MCF 10A (cell line): ENCODE measurements around the gene NUTM1. TPM values are rescaled to one million over a fixed set of nuclear protein-coding genes. Genes with fewer than 3 reads are reported as not detected.

Experiments used
- BruUV-seq: library from RNA; stranded (reverse); fragments of 400-500 nt; replicated peaks from 2 replicates; lab custom pipeline; 2021; lab: Mats Ljungman, UMichigan
- CTCF ChIA-PET: fragments of 300-600 bp; sonication (Branson Sonifier 250); formaldehyde crosslinking; extraction: SDS; loops from one replicate; lab custom pipeline; 2021; ENCODE audit warnings: antibody characterized with exemption, inconsistent platforms; lab: Yijun Ruan, JAX
- POLR2A ChIA-PET: fragments of 300-600, 350-650 bp; sonication (Branson Sonifier 250); formaldehyde crosslinking; extraction: SDS; loops from one replicate; lab custom pipeline; 2020; ENCODE audit warnings: antibody characterized with exemption, inconsistent platforms; lab: Yijun Ruan, JAX
- DNase-seq: peaks from one replicate; pipeline ENCODE4 v3.0.0-alpha.2; 2018; ENCODE audit not compliant: unreplicated experiment
- H3K27ac Mint-ChIP-seq: one replicate; pipeline ENCODE4 v1.8.0; 2022; ENCODE audit warnings: mild to moderate bottlenecking, low read depth, mixed read lengths; ENCODE audit not compliant: unreplicated experiment
- H3K27me3 Mint-ChIP-seq: one replicate; pipeline ENCODE4 v1.8.0; 2022; ENCODE audit warnings: mixed read lengths; ENCODE audit not compliant: insufficient read depth, unreplicated experiment
- H3K36me3 Mint-ChIP-seq: one replicate; pipeline ENCODE4 v1.8.0; 2022; ENCODE audit warnings: mild to moderate bottlenecking, moderate library complexity, mixed read lengths; ENCODE audit not compliant: insufficient read depth, unreplicated experiment
- H3K4me1 Mint-ChIP-seq: one replicate; pipeline ENCODE4 v1.8.0; 2022; ENCODE audit warnings: mixed read lengths; ENCODE audit not compliant: insufficient read depth, unreplicated experiment
- H3K4me3 Mint-ChIP-seq: one replicate; pipeline ENCODE4 v1.8.0; 2022; ENCODE audit warnings: mild to moderate bottlenecking, moderate library complexity, mixed read lengths; ENCODE audit not compliant: unreplicated experiment
- H3K9me3 Mint-ChIP-seq: one replicate; pipeline ENCODE4 v1.8.0; 2022; ENCODE audit warnings: mixed read lengths; ENCODE audit not compliant: unreplicated experiment
- CTCF ChIP-seq: fragments of 200-600 bp; IDR thresholded peaks from one replicate; pipeline ENCODE4 v1.8.0; 2022; ENCODE audit warnings: antibody characterized with exemption, mild to moderate bottlenecking; ENCODE audit not compliant: unreplicated experiment
- intact Hi-C: fragments of 100-400 bp; cut with micrococcal nuclease; formaldehyde crosslinking; loops from 2 replicates; pipeline ENCODE4 v1.14.1; 2022
- total RNA-seq: library from RNA; stranded (reverse); gene quantifications from 2 replicates; pipeline ENCODE4 v1.2.3, GENCODE V29; 2022

The NUTM1 gene
- total RNA-seq, 1 experiment from 2014 or later = not detected

GRCh38 chr15:34332553-34333120, 10.5 kb upstream of the NUTM1 start:
- intact Hi-C loops = no loop called here
- Mint-ChIP-seq H3K36me3 (peaks cover 6% of the 10 kb centered on the region), H3K4me1 (peaks cover 27% of the 10 kb centered on the region), H3K9me3 (no peaks in the 10 kb centered on the region), H3K27ac (no peak overlapping the region), H3K4me3 (no peak overlapping the region), H3K27me3 (no peaks in the 10 kb centered on the region)
- no peak for TF ChIP-seq CTCF
- POLR2A ChIA-PET = interaction anchor here (2.2 kb wide), 1 partner anchor 14 kb away, joined by 9 read pairs; no protein-coding TSS in a partner anchor
- no peak for DNase-seq
- CTCF ChIA-PET = interaction anchor here (1.5 kb wide), 1 partner anchor 14 kb away, joined by 4 read pairs; no protein-coding TSS in a partner anchor
- BruUV-seq = no TSS peak

GRCh38 chr15:34334672-34335071, 8.4 kb upstream of the NUTM1 start:
- Mint-ChIP-seq H3K27ac (peak overlapping the region; percentile 85), H3K4me1 (peaks cover 27% of the 10 kb centered on the region), H3K4me3 (peak overlapping the region; percentile 34), H3K27me3 (no peaks in the 10 kb centered on the region), H3K9me3 (no peaks in the 10 kb centered on the region), H3K36me3 (peaks cover 8% of the 10 kb centered on the region)
- BruUV-seq = no TSS peak
- no peak for DNase-seq
- ChIA-PET POLR2A (interaction anchor here (1.0 to 2.2 kb wide), 3 partner anchors 8 to 31 kb away, joined by 3 to 9 read pairs (median 3); no protein-coding TSS in a partner anchor), CTCF (no interaction called here)
- intact Hi-C loops = no loop called here
- TF ChIP-seq CTCF = no peak

- intact Hi-C loops = no loop called here
- CTCF ChIA-PET = interaction anchor here (1.6 kb wide), 1 partner anchor 8 kb away, joined by 4 read pairs; no protein-coding TSS in a partner anchor
- BruUV-seq = no TSS peak
Observed at GRCh38 chr15:34335176-34336032, 7.7 kb upstream of the NUTM1 start.

More at GRCh38 chr15:34335176-34336032, 7.7 kb upstream of the NUTM1 start:
- peaks cover 16% of the 10 kb centered on the region for H3K36me3 Mint-ChIP-seq
- H3K4me3 Mint-ChIP-seq = peak overlapping the region; percentile 34
- DNase-seq = peak; percentile 39
- H3K27me3 Mint-ChIP-seq = no peaks in the 10 kb centered on the region
- H3K27ac Mint-ChIP-seq = peak overlapping the region; percentile 85
- no peaks in the 10 kb centered on the region for H3K9me3 Mint-ChIP-seq
- no peak for TF ChIP-seq CTCF
- peaks cover 27% of the 10 kb centered on the region for H3K4me1 Mint-ChIP-seq
- POLR2A ChIA-PET = interaction anchor here (0.6 to 4.8 kb wide), 6 partner anchors 7 to 1720 kb away, joined by 3 to 69 read pairs (median 18); partner anchors contain the start of genes ARHGAP11A and LPCAT4
